Activated effector memory CD4-positive, alpha-beta T cell treated with Interleukin-2 at 50 U/mL for 16 hours (primary cell): ENCODE measurements around the gene MAK.
"Not testable (repeated sequence)": the region's sequence is repeated elsewhere in the genome, so short reads cannot be mapped to it uniquely, and the experiment has no call there.

ENCODE experiments used
- DNase-seq: peaks from one replicate; pipeline ENCODE4 v3.0.0-alpha.2; 2020

Gene MAK

DNA sequence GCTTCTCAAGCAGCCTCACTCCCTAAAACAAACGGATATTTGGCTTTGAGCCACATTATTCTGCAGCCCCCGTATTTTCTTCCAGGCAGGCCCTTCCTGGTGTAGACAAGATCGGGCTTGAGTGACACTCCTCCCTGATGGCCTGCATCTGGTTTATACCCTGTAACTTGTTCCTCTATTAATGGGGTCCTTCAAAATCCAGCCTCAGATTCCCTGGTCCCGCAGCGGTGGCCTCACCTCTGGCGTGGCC, 115.8 kb downstream of the MAK start:
- no peak for DNase-seq

DNA sequence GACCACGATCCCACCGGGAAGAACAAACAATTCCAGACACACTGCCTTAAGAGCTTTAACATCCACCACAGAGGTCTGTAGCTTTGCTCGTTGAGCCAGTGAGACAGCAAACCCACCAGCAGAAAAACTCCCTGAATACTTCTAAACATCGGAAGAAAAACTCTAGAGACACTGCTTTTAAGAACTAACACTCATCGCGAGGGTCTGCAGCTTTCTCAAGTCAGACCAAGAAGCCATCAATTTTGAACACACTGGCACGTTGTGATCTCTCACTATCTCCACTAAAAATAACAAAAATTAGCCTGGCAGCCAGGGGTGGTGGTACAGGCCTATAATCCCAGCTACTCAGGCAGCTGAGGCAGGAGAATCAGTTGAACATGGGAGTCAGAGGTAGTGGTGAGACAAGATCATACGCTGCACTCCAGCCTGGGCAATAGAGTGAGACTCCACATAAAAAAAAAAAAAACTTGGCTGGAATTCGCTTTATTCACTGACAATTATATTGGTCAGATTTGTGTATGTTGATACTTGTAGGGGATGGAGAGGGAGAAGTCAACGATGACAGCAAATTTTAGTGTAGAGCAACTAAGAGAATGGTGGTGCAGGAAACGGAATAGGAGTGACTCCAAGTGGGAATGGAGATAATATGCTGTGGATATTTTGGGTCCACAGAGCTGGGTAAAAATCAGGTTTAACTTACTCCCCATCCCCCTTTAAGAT, 116.3 kb downstream of the MAK start:
- DNase-seq: no peak

DNA sequence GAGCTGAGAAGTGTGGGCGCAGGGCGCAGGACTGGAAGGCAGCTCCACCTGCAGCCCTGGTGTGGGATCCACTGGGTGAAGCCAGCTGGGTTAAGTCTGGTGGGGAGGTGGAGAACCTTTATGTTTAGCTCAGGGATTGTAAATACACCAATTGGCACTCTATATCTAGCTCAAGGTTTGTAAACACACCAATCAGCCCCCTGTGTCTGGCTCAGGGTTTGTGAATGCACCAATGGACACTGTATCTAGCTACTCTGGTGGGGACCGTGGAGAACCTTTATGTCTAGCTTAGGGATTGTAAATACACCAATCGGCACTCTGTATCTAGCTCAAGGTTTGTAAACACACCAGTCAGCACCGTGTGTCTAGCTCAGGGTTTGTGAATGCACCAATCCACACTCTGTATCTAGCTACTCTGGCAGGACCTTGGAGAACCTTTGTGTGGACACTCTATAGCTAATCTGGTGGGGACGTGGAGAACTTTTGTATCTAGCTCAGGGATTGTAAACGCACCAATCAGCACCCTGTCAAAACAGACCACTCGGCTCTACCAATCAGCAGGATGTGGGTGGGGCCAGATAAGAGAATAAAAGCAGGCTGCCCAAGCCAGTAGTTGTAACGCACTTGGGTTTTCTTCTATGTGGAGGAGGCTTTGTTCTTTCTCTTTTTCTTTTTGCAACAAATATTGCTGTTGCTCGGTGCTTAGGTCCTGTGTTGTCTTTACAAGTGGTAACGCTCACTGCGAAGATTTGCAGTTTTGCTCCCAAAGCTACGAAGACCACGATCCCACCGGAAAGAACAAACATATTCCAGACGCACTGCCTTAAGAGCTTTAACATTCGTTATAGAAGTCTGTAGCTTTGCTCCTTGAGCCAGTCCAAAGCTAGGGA, 117.1 kb downstream of the MAK start:
- DNase-seq: not testable (repeated sequence)

DNA sequence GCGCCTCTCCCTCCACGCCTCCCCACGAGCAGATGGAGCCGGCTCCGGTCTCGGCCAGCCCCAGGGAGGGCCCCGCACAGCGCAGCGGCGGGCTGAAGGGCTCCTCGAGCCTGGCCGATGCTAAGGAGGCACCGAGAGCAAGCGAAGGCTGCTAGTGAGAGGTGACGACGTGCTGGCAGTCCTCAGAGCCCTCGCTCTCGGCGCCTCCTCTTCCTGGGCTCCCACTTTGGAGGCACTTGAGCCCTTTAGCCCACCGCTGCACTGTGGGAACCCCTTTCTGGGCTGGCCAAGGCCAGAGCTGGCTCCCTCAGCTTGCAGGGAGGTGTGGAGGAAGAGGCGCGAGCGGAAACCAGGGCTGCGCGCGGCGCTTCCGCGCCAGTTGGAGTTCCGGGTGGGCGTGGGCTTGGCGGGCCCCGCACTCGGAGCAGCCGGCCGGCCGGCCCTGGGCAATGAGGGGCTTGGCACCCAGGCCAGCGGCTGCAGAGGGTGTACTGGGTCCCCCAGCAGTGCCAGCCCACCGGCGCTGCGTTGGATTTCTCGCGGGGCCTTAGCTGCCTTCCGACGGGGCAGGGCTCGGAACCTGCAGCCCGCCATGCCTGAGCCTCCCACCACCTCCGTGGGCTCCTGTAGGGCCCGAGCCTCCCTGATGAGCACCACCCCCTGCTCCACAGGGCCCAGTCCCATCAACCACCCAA, 117.9 kb downstream of the MAK start:
- peak; percentile 56 for DNase-seq

DNA sequence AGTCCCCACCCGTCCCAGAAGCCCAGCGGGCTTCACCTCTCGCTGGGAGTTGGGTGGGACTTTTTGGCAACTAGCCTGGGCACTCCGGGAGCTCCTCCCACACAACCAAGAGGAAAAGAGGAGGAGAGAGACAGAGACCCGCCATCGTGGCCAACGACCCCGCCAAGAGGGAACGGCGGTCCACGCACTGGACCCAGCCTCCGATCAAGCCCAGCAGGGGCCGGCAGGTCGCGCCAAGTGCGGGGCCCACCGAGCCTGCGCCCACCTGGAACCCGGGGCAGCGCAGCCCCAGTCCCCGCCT, 118.4 kb downstream of the MAK start:
- no peak for DNase-seq

DNA sequence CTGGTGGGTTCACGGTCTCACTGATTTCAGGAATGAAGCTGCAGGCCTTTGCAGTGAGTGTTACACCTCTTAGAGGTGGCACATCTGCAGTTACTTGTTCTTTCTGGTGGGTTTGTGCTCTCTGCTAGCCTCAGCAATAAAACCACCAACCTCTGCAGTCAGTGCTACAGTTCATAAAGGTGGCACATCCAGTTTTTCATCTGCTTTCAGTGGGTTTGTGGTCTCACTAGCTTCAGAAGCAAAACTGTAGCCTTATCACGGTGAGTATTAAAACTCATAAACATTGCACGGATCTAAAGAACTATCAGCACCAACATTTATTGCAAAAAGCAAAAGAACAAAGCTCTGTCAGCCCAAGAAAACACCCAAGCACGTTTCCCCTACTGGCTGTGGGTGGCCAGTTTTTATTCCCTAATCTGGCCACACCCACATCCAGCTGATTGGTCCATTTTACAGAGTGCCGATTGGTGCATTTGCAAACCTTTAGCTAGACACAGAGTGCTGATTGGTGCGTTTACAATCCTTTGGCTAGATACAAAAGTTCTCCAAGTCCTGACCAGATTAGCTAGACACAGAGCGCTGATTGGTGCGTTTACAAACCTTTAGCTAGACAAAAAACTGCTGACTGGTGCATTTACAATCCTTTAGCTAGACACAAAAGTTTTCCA, 118.9 kb downstream of the MAK start:
- DNase-seq: no peak

DNA sequence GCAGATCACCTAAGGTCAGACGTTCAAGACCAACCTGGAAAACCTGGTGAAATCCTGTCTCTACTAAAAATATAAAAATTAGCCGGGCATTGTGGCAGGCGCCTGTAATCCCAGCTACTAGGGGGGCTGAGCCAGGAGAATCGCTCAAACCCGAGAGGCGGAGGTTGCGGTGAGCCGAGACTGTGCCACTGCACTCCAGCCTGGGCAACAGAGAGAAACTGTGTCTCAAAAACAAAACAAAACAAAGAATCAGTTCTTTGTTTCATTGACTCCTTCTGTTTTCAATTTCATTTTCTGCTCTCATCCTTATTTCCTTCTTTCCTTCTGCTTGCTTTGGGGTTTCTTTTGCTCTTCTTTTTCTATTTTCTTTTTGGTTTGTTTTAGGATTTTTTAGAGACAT, 124.4 kb downstream of the MAK start:
- no peak for DNase-seq
